Endometrial microvascular endothelial cells (primary cell): ENCODE measurements around the gene SPAG7. TPM values are rescaled to one million over a fixed set of nuclear protein-coding genes. Genes with fewer than 3 reads are reported as not detected.
"Not testable (repeated sequence)": the region's sequence is repeated elsewhere in the genome, so short reads cannot be mapped to it uniquely, and the experiment has no call there.

Experiments
- in situ Hi-C: cut with HindIII; loops from 2 replicates; pipeline ENCODE4 v1.10.0; 2017; ENCODE audit warnings: low sequenced_read_pairs, low pct_unique_long_range_greater_than_20kb; ENCODE audit errors: inconsistent ontology term
- total RNA-seq: library from RNA; depleted of rRNA; stranded (reverse); fragments of >200 nt; gene quantifications from one replicate; pipeline ENCODE4 v1.2.3, GENCODE V29; 2015; ENCODE audit errors: inconsistent ontology term

Gene SPAG7
- total RNA-seq, 1 donor from 2014 or later = 52.5 TPM

- in situ Hi-C loops = not testable (repeated sequence)
Observed at GRCh38 chr17:4914551-4914950, 53.1 kb downstream of the SPAG7 start.

GRCh38 chr17:4913994-4914393, 53.6 kb downstream of the SPAG7 start:
- in situ Hi-C loops = no loop called here

Other genes with a start within 250 kb of the SPAG7 start
- gene MED11, start 236.4 kb downstream of the SPAG7 start, total RNA-seq = 36.2 TPM
- gene ZMYND15, start 228.0 kb downstream of the SPAG7 start, total RNA-seq = not detected
- gene CXCL16, start 227.9 kb downstream of the SPAG7 start, total RNA-seq = 1.1 TPM
- gene TM4SF5, start 195.9 kb downstream of the SPAG7 start, total RNA-seq = not detected
- gene VMO1, start 181.5 kb downstream of the SPAG7 start, total RNA-seq = not detected
- gene GLTPD2, start 178.9 kb downstream of the SPAG7 start, total RNA-seq = not detected
- 378 TPM for gene PSMB6, start 171.7 kb downstream of the SPAG7 start, total RNA-seq
- 40.2 TPM for gene PLD2, start 160.7 kb downstream of the SPAG7 start, total RNA-seq
- gene MINK1, start 134.5 kb downstream of the SPAG7 start, total RNA-seq = 36.4 TPM
- gene C17orf107, start 68.3 kb downstream of the SPAG7 start, total RNA-seq = 0.46 TPM
- gene CHRNE, start 64.7 kb downstream of the SPAG7 start, total RNA-seq = 0.37 TPM
- not detected for gene GP1BA, start 35.5 kb downstream of the SPAG7 start, total RNA-seq
- gene SLC25A11, start 27.8 kb downstream of the SPAG7 start, total RNA-seq = 65.9 TPM
- 48.5 TPM for gene RNF167, start 27.5 kb downstream of the SPAG7 start, total RNA-seq
- 1,657 TPM for gene PFN1, start 19.3 kb downstream of the SPAG7 start, total RNA-seq
- not detected for gene ENO3, start 16.7 kb downstream of the SPAG7 start, total RNA-seq
- 17.6 TPM for gene CAMTA2, start 19.9 kb upstream of the SPAG7 start, total RNA-seq
- 0.09 TPM for gene INCA1, start 29.7 kb upstream of the SPAG7 start, total RNA-seq
- 110 TPM for gene KIF1C, start 30.1 kb upstream of the SPAG7 start, total RNA-seq
- not detected for gene SLC52A1, start 67.6 kb upstream of the SPAG7 start, total RNA-seq
- 1.9 TPM for gene ZFP3, start 110.7 kb upstream of the SPAG7 start, total RNA-seq
- gene ZNF232, start 144.1 kb upstream of the SPAG7 start, total RNA-seq = 4.9 TPM
- not detected for gene USP6, start 148.2 kb upstream of the SPAG7 start, total RNA-seq
- gene ZNF594, start 224.1 kb upstream of the SPAG7 start, total RNA-seq = 2.0 TPM